ENCODE data around the gene NCDN. TPM values are rescaled to one million over a fixed set of nuclear protein-coding genes. Genes with fewer than 3 reads are reported as not detected.

NCDN gene
- total and polyA plus RNA-seq, 2 of the 8 experiments (the other 6 are each of a cell fraction or from before 2014, with no cell fraction given): 26.2 to 35.4 TPM

GRCh38 chr1:35605071-35605866, 47.7 kb downstream of the NCDN start (continued):
- TF ChIP-seq FOSL1 (IDR thresholded peaks at IDR 0.05; ENCODE audit: insufficient read depth, low read depth, low read length) (no peak), BCL11A (IDR thresholded peaks at IDR 0.05; ENCODE audit: low read depth in 2 of 2, low read length in 2 of 2) (no peak), SAP30 (IDR thresholded peaks at IDR 0.05; ENCODE audit: insufficient read depth, insufficient replicate concordance, low read length) (no peak), NRF1 (IDR thresholded peaks at IDR 0.05; ENCODE audit: low read depth, low read length) (no peak), NANOG (IDR thresholded peaks at IDR 0.05; ENCODE audit: insufficient read depth, low read depth, low read length, poor library complexity, severe bottlenecking) (no peak)

All from H1 (cell line).